Measurements from ENCODE around the gene TMEM158.

GRCh38 chr3:45176912-45177311, 49.2 kb downstream of the TMEM158 start:
- TF ChIP-seq CTCF (IDR thresholded peaks at IDR 0.05): no peak
- TF ChIP-seq EP300 (IDR thresholded peaks at IDR 0.05): no peak
- no peak for TF ChIP-seq POLR2AphosphoS5 (IDR thresholded peaks at IDR 0.05)
